ENCODE data around the gene NDFIP1. TPM values are rescaled to one million over a fixed set of nuclear protein-coding genes. Genes with fewer than 3 reads are reported as not detected.

The NDFIP1 gene
- total and polyA plus RNA-seq, 2 of the 4 experiments (the other 2 are of a cell fraction) = 7.7 to 15.4 TPM

DNA sequence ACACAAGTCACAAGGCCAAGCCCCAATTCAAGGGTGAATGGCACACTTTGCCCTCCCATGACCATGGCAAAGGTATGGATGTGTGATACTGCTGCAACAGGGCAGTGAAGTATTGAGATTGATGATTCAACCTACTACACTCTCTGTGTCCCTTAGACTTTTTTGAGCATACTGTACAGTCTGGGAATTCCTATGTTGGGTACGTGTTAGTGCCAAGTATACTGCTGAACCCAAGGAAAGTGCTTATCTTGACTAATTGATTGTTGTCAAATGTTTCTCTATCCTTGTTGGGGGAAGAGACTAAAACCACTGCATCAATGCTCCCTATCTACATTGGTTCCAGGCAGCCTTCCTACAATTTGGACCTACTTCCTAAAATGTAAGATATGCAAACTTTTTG lies 93.7 kb downstream of the NDFIP1 start:
- intact Hi-C loops (cut with micrococcal nuclease) = no loop called here
- peaks cover 13% of the 10 kb centered on the region for H3K9me1 ChIP-seq (ENCODE audit: insufficient read depth, low read length)
- H2BK20ac ChIP-seq (ENCODE audit: low read depth, low read length) = 0 out of 2 replicates have a peak overlapping the region, but pooled peaks have one; percentile 9
- peak overlapping the region; percentile 44; the same call in 1 of the 2 replicates for H3K4ac ChIP-seq (ENCODE audit: low read depth, low read length)
- ChIA-PET POLR2A (ENCODE audit: unreplicated experiment) (no interaction called here), CTCF (interaction anchor here (1.5 kb wide), 1 partner anchor 11 kb away, joined by 5 read pairs; no protein-coding TSS in a partner anchor)
- H3K27ac ChIP-seq (ENCODE audit: insufficient read depth, low read length) = no peak overlapping the region
- no peak overlapping the region for H3K18ac ChIP-seq (ENCODE audit: low read depth, low read length)
- no peak overlapping the region for H3K23ac ChIP-seq (ENCODE audit: low read depth, low read length)
- H3K36me3 ChIP-seq (ENCODE audit: control insufficient read depth, insufficient read depth, low read length) = no peaks in the 10 kb centered on the region
- in situ Hi-C loops (cut with MboI; ENCODE audit: low sequenced_read_pairs) = no loop called here
- peak overlapping the region; percentile 28; the same call in 1 of the 2 replicates for H2BK120ac ChIP-seq (ENCODE audit: low read depth, low read length)
- no peak overlapping the region for H4K91ac ChIP-seq (ENCODE audit: insufficient read depth, low read depth, low read length)
- TF ChIP-seq CEBPB (IDR thresholded peaks at IDR 0.05; ENCODE audit: low read depth, low read length) = 0 out of 2 replicates have a peak, but pooled peaks have one; percentile 8
- TF ChIP-seq, protein P1, sequence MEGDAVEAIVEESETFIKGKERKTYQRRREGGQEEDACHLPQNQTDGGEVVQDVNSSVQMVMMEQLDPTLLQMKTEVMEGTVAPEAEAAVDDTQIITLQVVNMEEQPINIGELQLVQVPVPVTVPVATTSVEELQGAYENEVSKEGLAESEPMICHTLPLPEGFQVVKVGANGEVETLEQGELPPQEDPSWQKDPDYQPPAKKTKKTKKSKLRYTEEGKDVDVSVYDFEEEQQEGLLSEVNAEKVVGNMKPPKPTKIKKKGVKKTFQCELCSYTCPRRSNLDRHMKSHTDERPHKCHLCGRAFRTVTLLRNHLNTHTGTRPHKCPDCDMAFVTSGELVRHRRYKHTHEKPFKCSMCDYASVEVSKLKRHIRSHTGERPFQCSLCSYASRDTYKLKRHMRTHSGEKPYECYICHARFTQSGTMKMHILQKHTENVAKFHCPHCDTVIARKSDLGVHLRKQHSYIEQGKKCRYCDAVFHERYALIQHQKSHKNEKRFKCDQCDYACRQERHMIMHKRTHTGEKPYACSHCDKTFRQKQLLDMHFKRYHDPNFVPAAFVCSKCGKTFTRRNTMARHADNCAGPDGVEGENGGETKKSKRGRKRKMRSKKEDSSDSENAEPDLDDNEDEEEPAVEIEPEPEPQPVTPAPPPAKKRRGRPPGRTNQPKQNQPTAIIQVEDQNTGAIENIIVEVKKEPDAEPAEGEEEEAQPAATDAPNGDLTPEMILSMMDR (conservative IDR thresholded peaks at IDR 0.05; ENCODE audit: low read depth, low read length) = no peak
- TF ChIP-seq ELK1 (IDR thresholded peaks at IDR 0.05; ENCODE audit: borderline replicate concordance, low read depth, low read length) = no peak
- H3K79me1 ChIP-seq (ENCODE audit: low read depth in 1 of 2, low read length in 2 of 2) = peaks cover 0 to 3% of the 10 kb centered on the region in 2 experiments; a peak in 1 of 4 replicates
- H2AK9ac ChIP-seq (replicated peaks; ENCODE audit: low read depth, low read length, poor library complexity) = no peak overlapping the region
- peak overlapping the region; percentile 25; the same call in 1 of the 3 replicates for H2BK15ac ChIP-seq (ENCODE audit: low read depth, low read length)
- H3K4me3 ChIP-seq (ENCODE audit: insufficient read depth, low read depth, low read length) = no peak overlapping the region
- no peak overlapping the region for H3K9ac ChIP-seq (ENCODE audit: low read depth, low read length)
- no peak overlapping the region for H4K5ac ChIP-seq (ENCODE audit: low read depth, low read length)
- peak; percentile 31; the same call in 1 of the 2 replicates for ATAC-seq (ENCODE audit: low read depth)
- H2AK5ac ChIP-seq (ENCODE audit: low read depth, low read length) = peak overlapping the region; percentile 86; the same call in 1 of the 2 replicates
- H2BK5ac ChIP-seq (ENCODE audit: low read depth, low read length, poor library complexity, severe bottlenecking) = no peak overlapping the region
- peak overlapping the region; percentile 38; the same call in 1 of the 2 replicates for H3K14ac ChIP-seq (replicated peaks; ENCODE audit: low read depth, low read length)
- no CpG with 5 or more reads among the region's 1 CpG for WGBS, 2 experiments (ENCODE audit: extremely low coverage in 2 of 2, insufficient read length in 1 of 2)
- peak; percentile 65 for DNase-seq
- peak overlapping the region in 1 of 2 experiments; percentile 25; a peak in 1 of 4 replicates for H4K8ac ChIP-seq (ENCODE audit: low read depth in 2 of 2, low read length in 2 of 2)
- dilution Hi-C loops (cut with HindIII; ENCODE audit: low sequenced_read_pairs, unreplicated experiment) = no loop called here
- no peaks in the 10 kb centered on the region; the same call in 1 of the 2 replicates for H3K4me1 ChIP-seq (ENCODE audit: control insufficient read depth, insufficient read depth, low read length)
- H4K20me1 ChIP-seq (ENCODE audit: insufficient read depth, low read length) = no peaks in the 10 kb centered on the region
- H3K4me2 ChIP-seq (ENCODE audit: low read depth, low read length) = no peak overlapping the region
- BruUV-seq (replicated peaks) = no TSS peak
- H3K56ac ChIP-seq (ENCODE audit: extremely low read depth, insufficient read depth, low read length) = no peak overlapping the region
- H3K9me3 ChIP-seq (ENCODE audit: control insufficient read depth, insufficient read depth, low read length) = no peaks in the 10 kb centered on the region
- H3K27me3 ChIP-seq (ENCODE audit: control insufficient read depth, insufficient read depth, low read length) = no peaks in the 10 kb centered on the region
- no peak overlapping the region for H2AFZ ChIP-seq (replicated peaks; ENCODE audit: low read length, poor library complexity)

Other genes with a start within 250 kb of the NDFIP1 start
- 0.83 and 0.90 TPM in 2 replicates for gene PCDH1, start 230.4 kb upstream of the NDFIP1 start, total RNA-seq (2012; rRNA removed)
- 0.74 and 0.82 TPM in 2 replicates for gene PCDH1, start 230.4 kb upstream of the NDFIP1 start, polyA plus RNA-seq (2012; rRNA removed)
- gene DELE1, start 184.9 kb upstream of the NDFIP1 start, total RNA-seq (2012; rRNA removed) = 26.1 and 28.0 TPM in 2 replicates
- gene DELE1, start 184.9 kb upstream of the NDFIP1 start, polyA plus RNA-seq (2012; rRNA removed) = 66.1 and 73.3 TPM in 2 replicates
- under 0.01 and 0.18 TPM in 2 replicates for gene PCDH12, start 150.6 kb upstream of the NDFIP1 start, total RNA-seq (2012; rRNA removed)
- 0.01 and 0.02 TPM in 2 replicates for gene PCDH12, start 150.6 kb upstream of the NDFIP1 start, polyA plus RNA-seq (2012; rRNA removed)
- 78.6 and 106 TPM in 2 replicates for gene RNF14, start 139.7 kb upstream of the NDFIP1 start, total RNA-seq (2012; rRNA removed)
- gene RNF14, start 139.7 kb upstream of the NDFIP1 start, polyA plus RNA-seq (2012; rRNA removed) = 27.0 and 36.1 TPM in 2 replicates
- gene GNPDA1, start 95.8 kb upstream of the NDFIP1 start, total RNA-seq (2012; rRNA removed) = 50.5 and 60.6 TPM in 2 replicates
- gene GNPDA1, start 95.8 kb upstream of the NDFIP1 start, polyA plus RNA-seq (2012; rRNA removed) = 19.6 and 23.1 TPM in 2 replicates
- gene SPRY4, start 216.2 kb downstream of the NDFIP1 start, total RNA-seq (2012; rRNA removed) = 8.4 and 10.3 TPM in 2 replicates
- gene SPRY4, start 216.2 kb downstream of the NDFIP1 start, polyA plus RNA-seq (2012; rRNA removed) = 21.0 and 22.1 TPM in 2 replicates